Measurements from ENCODE around the gene DMXL1.
"Not testable (repeated sequence)": the region's sequence is repeated elsewhere in the genome, so short reads cannot be mapped to it uniquely, and the experiment has no call there.

DMXL1 gene

GRCh38 chr5:119095611-119096010 is 24.7 kb downstream of the DMXL1 start:
- H3K27ac ChIP-seq = no peak overlapping the region
- no peak for TF ChIP-seq ZFX (IDR thresholded peaks at IDR 0.05)
- TF ChIP-seq CTCF (conservative IDR thresholded peaks at IDR 0.05) = no peak

- TF ChIP-seq CTCF (conservative IDR thresholded peaks at IDR 0.05) (no peak), ZFX (IDR thresholded peaks at IDR 0.05) (no peak)
- no peak overlapping the region for H3K27ac ChIP-seq
Observed at GRCh38 chr5:119105971-119106370, 35.1 kb downstream of the DMXL1 start.

- TF ChIP-seq CTCF (conservative IDR thresholded peaks at IDR 0.05) = no peak
- no peak overlapping the region for H3K27ac ChIP-seq
Observed at GRCh38 chr5:119112151-119112550, 41.3 kb downstream of the DMXL1 start.

GRCh38 chr5:119117237-119117636 is 46.4 kb downstream of the DMXL1 start:
- TF ChIP-seq ZFX (IDR thresholded peaks at IDR 0.05) = no peak
- no peak for TF ChIP-seq CTCF (conservative IDR thresholded peaks at IDR 0.05)
- no peak overlapping the region for H3K27ac ChIP-seq

GRCh38 chr5:119118000-119118399 is 47.1 kb downstream of the DMXL1 start:
- no peak overlapping the region for H3K27ac ChIP-seq
- TF ChIP-seq ZFX (IDR thresholded peaks at IDR 0.05) = no peak
- TF ChIP-seq CTCF (conservative IDR thresholded peaks at IDR 0.05) = no peak

- TF ChIP-seq CTCF (conservative IDR thresholded peaks at IDR 0.05) (no peak), ZFX (IDR thresholded peaks at IDR 0.05) (no peak)
Observed at GRCh38 chr5:119120893-119121292, 50.0 kb downstream of the DMXL1 start.

GRCh38 chr5:119122474-119122873 is 51.6 kb downstream of the DMXL1 start:
- not testable (repeated sequence) for H3K27ac ChIP-seq

More at GRCh38 chr5:119120893-119121292, 50.0 kb downstream of the DMXL1 start:
- no peak overlapping the region for H3K27ac ChIP-seq

GRCh38 chr5:119123280-119123679 is 52.4 kb downstream of the DMXL1 start:
- TF ChIP-seq ZFX (IDR thresholded peaks at IDR 0.05) (no peak), CTCF (conservative IDR thresholded peaks at IDR 0.05) (no peak)
- H3K27ac ChIP-seq = no peak overlapping the region
